ENCODE data around the gene BCL11A. TPM values are rescaled to one million over a fixed set of nuclear protein-coding genes. Genes with fewer than 3 reads are reported as not detected.

The BCL11A gene
- total RNA-seq, 1 donor from 2014 or later, result 13.4 TPM

DNA sequence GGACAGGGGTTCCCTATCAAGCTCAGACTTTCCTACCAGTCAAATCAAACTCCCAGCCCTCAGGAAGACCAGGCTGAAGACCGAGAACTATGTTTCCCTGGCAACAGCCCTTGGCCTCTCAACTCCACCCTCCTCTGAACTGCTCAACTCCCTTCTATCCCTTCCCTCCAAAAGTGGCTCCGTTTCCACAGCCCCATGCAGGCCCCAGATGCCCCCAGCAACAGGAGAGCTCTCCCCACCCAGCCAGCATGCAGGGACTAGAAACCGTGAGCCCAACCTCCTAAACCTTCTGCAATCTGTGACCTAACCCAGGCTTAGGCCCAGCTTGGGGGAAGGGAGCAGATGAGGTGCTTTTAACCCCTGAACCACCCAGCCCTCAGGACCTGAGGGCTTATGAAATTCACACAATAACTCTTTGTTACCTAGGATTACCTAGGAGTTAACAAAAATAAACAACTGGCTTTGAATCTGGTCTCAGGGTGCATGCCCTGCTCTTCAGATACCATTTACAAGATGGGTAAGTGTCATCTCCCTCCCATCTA, 87.2 kb downstream of the BCL11A start:
- H3K4me1 Mint-ChIP-seq (ENCODE audit: low read depth), result peaks cover 25% of the 10 kb centered on the region
- H3K27ac Mint-ChIP-seq (ENCODE audit: unreplicated experiment), result no peak overlapping the region
- H3K4me3 Mint-ChIP-seq (ENCODE audit: unreplicated experiment), result no peak overlapping the region
- DNase-seq (ENCODE audit: low spot score), result no peak
- TF ChIP-seq, protein P1, sequence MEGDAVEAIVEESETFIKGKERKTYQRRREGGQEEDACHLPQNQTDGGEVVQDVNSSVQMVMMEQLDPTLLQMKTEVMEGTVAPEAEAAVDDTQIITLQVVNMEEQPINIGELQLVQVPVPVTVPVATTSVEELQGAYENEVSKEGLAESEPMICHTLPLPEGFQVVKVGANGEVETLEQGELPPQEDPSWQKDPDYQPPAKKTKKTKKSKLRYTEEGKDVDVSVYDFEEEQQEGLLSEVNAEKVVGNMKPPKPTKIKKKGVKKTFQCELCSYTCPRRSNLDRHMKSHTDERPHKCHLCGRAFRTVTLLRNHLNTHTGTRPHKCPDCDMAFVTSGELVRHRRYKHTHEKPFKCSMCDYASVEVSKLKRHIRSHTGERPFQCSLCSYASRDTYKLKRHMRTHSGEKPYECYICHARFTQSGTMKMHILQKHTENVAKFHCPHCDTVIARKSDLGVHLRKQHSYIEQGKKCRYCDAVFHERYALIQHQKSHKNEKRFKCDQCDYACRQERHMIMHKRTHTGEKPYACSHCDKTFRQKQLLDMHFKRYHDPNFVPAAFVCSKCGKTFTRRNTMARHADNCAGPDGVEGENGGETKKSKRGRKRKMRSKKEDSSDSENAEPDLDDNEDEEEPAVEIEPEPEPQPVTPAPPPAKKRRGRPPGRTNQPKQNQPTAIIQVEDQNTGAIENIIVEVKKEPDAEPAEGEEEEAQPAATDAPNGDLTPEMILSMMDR (IDR thresholded peaks at IDR 0.05), result no peak
- H3K27me3 Mint-ChIP-seq (ENCODE audit: low read depth), result no peaks in the 10 kb centered on the region
- H3K36me3 Mint-ChIP-seq (ENCODE audit: low read depth), result peaks cover 7% of the 10 kb centered on the region
- no peaks in the 10 kb centered on the region for H3K9me3 Mint-ChIP-seq (ENCODE audit: low read depth)

DNA sequence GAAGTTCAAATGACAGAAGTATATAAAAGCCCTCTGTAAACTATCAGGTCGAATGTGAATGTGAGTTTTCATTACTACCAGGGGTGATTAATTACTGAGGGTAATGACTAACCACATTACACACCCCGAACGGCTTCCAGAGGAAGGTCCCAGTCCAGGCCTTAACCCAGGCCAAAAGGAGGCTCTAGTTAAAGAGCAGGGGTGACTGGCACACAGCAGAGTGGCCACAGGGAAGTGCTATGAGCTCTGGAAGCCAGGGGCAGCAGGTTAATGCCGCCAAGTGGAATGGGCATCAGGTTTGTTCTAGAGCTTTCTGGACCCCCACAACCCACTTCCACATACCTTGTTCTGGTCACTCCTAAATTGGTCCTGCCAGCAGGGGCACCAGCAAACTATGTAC, 87.7 kb downstream of the BCL11A start:
- Mint-ChIP-seq H3K36me3 (ENCODE audit: low read depth) (peaks cover 7% of the 10 kb centered on the region), H3K27me3 (ENCODE audit: low read depth) (no peaks in the 10 kb centered on the region), H3K4me3 (ENCODE audit: unreplicated experiment) (no peak overlapping the region), H3K4me1 (ENCODE audit: low read depth) (peaks cover 25% of the 10 kb centered on the region), H3K27ac (ENCODE audit: unreplicated experiment) (no peak overlapping the region), H3K9me3 (ENCODE audit: low read depth) (no peaks in the 10 kb centered on the region)
- TF ChIP-seq, protein P1 (IDR thresholded peaks at IDR 0.05), result no peak
- DNase-seq (ENCODE audit: low spot score), result no peak

GRCh38 chr2:60463249-60463648, 90.2 kb downstream of the BCL11A start:
- Mint-ChIP-seq H3K4me3 (ENCODE audit: unreplicated experiment) (no peak overlapping the region), H3K27ac (ENCODE audit: unreplicated experiment) (peak overlapping the region; percentile 91), H3K9me3 (ENCODE audit: low read depth) (no peaks in the 10 kb centered on the region), H3K4me1 (ENCODE audit: low read depth) (peaks cover 18% of the 10 kb centered on the region), H3K27me3 (ENCODE audit: low read depth) (no peaks in the 10 kb centered on the region), H3K36me3 (ENCODE audit: low read depth) (peaks cover 5% of the 10 kb centered on the region)
- no peak for DNase-seq (ENCODE audit: low spot score)
- TF ChIP-seq, protein P1 (IDR thresholded peaks at IDR 0.05), result no peak

DNA sequence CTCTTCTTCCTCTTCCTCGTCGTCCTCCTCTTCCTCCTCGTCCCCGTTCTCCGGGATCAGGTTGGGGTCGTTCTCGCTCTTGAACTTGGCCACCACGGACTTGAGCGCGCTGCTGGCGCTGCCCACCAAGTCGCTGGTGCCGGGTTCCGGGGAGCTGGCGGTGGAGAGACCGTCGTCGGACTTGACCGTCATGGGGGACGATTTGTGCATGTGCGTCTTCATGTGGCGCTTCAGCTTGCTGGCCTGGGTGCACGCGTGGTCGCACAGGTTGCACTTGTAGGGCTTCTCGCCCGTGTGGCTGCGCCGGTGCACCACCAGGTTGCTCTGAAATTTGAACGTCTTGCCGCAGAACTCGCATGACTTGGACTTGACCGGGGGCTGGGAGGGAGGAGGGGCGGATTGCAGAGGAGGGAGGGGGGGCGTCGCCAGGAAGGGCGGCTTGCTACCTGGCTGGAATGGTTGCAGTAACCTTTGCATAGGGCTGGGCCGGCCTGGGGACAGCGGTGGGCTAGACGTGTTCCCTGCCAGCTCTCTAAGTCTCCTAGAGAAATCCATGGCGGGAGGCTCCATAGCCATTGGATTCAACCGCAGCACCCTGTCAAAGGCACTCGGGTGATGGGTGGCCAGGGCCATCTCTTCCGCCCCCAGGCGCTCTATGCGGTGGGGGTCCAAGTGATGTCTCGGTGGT, 91.9 kb downstream of the BCL11A start:
- H3K36me3 Mint-ChIP-seq (ENCODE audit: low read depth), result peaks cover 5% of the 10 kb centered on the region

DNA sequence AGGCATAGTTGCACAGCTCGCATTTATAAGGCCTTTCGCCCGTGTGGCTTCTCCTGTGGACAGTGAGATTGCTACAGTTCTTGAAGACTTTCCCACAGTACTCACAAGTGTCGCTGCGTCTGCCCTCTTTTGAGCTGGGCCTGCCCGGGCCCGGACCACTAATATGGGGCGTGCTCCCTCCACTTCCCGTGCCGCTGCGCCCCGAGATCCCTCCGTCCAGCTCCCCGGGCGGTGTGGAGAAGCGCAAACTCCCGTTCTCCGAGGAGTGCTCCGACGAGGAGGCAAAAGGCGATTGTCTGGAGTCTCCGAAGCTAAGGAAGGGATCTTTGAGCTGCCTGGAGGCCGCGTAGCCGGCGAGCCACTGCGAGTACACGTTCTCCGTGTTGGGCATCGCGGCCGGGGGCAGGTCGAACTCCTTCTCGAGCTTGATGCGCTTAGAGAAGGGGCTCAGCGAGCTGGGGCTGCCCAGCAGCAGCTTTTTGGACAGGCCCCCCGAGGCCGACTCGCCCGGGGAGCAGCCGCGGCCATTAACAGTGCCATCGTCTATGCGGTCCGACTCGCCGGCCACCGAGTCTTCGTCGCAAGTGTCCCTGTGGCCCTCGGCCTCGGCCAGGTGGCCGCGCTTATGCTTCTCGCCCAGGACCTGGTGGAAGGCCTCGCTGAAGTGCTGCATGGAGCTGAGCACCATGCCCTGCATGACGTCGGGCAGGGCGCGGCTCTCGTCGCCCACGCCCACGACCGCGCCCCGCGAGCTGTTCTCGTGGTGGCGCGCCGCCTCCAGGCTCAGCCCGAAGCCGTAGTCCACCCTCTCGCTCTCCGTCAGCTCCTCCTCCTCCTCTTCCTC, 92.7 kb downstream of the BCL11A start:
- Mint-ChIP-seq H3K4me1 (ENCODE audit: low read depth) (peaks cover 16% of the 10 kb centered on the region), H3K4me3 (ENCODE audit: unreplicated experiment) (no peak overlapping the region), H3K36me3 (ENCODE audit: low read depth) (peaks cover 6% of the 10 kb centered on the region), H3K9me3 (ENCODE audit: low read depth) (peaks cover 5% of the 10 kb centered on the region), H3K27ac (ENCODE audit: unreplicated experiment) (no peak overlapping the region), H3K27me3 (ENCODE audit: low read depth) (no peaks in the 10 kb centered on the region)
- no peak for DNase-seq (ENCODE audit: low spot score)
- TF ChIP-seq, protein P1 (IDR thresholded peaks at IDR 0.05), result no peak

More for the DNA sequence above, 91.9 kb downstream of the BCL11A start:
- no peaks in the 10 kb centered on the region for H3K27me3 Mint-ChIP-seq (ENCODE audit: low read depth)
- no peak overlapping the region for H3K27ac Mint-ChIP-seq (ENCODE audit: unreplicated experiment)
- DNase-seq (ENCODE audit: low spot score), result no peak
- TF ChIP-seq, protein P1 (IDR thresholded peaks at IDR 0.05), result no peak
- no peak overlapping the region for H3K4me3 Mint-ChIP-seq (ENCODE audit: unreplicated experiment)
- peaks cover 16% of the 10 kb centered on the region for H3K4me1 Mint-ChIP-seq (ENCODE audit: low read depth)
- H3K9me3 Mint-ChIP-seq (ENCODE audit: low read depth), result no peaks in the 10 kb centered on the region

Measured in chondrocyte (in vitro differentiated cells).